GM12892 (cell line): Measurements from ENCODE around the gene PIERCE2.
"Not testable (repeated sequence)": the region's sequence is repeated elsewhere in the genome, so short reads cannot be mapped to it uniquely, and the experiment has no call there.

ENCODE experiments used
- POLR2A ChIP-seq: IDR thresholded peaks from 2 replicates; pipeline ENCODE4 v1.6.1; 2011; ENCODE audit warnings: low read depth, low read length, control low read depth
- POLR2AphosphoS5 ChIP-seq: IDR thresholded peaks from 2 replicates; pipeline ENCODE4 v1.6.1; 2011; ENCODE audit warnings: low read depth, low read length, control low read depth
- TAF1 ChIP-seq: IDR thresholded peaks from 2 replicates; pipeline ENCODE4 v1.6.1; 2011; ENCODE audit warnings: low read depth, mild to moderate bottlenecking, control low read depth, low read length, borderline replicate concordance

GRCh38 chr15:55443141-55443540, 34.8 kb downstream of the PIERCE2 start:
- TF ChIP-seq TAF1, POLR2A, POLR2AphosphoS5: not testable (repeated sequence)
